Stimulated activated effector memory CD8-positive, alpha-beta T cell treated with anti-CD3 and anti-CD28 coated beads, Interleukin-12 subunit alpha, Interleukin-12 subunit beta, amount 100 ng/mL, for 72 hours (primary cell): ENCODE measurements around the gene COMT.

ENCODE experiments used
- ATAC-seq: fragments of 150-1000 bp; cut with Tn5 transposase; 2 replicates; pipeline ENCODE4 v1.10.0; 2021
- DNase-seq, 2 donors: peaks; one replicate each; pipeline ENCODE4 v3.0.0; 2021 to 2022; ENCODE audit warnings: low spot score in 2 of 2
- H3K27ac Mint-ChIP-seq: one replicate; pipeline ENCODE4 v1.8.0; 2022; ENCODE audit warnings: mild to moderate bottlenecking, mixed read lengths
- H3K36me3 Mint-ChIP-seq: one replicate; pipeline ENCODE4 v1.8.0; 2022; ENCODE audit warnings: mild to moderate bottlenecking, mixed read lengths
- H3K4me1 Mint-ChIP-seq: one replicate; pipeline ENCODE4 v1.8.0; 2022; ENCODE audit warnings: mixed read lengths
- H3K4me3 Mint-ChIP-seq: one replicate; pipeline ENCODE4 v1.8.0; 2022; ENCODE audit warnings: mild to moderate bottlenecking, mixed read lengths
- H3K9me3 Mint-ChIP-seq: one replicate; pipeline ENCODE4 v1.8.0; 2022; ENCODE audit warnings: mixed read lengths

Gene COMT

GRCh38 chr22:19975707-19976035 lies 34.1 kb downstream of the COMT start:
- Mint-ChIP-seq H3K9me3 (no peaks in the 10 kb centered on the region), H3K4me3 (no peak overlapping the region), H3K27ac (peak overlapping the region; percentile 82), H3K4me1 (peaks cover 23% of the 10 kb centered on the region), H3K36me3 (peaks cover 2% of the 10 kb centered on the region)
- no peak for ATAC-seq
- DNase-seq, result no peak

GRCh38 chr22:19976671-19977070 lies 35.1 kb downstream of the COMT start:
- Mint-ChIP-seq H3K27ac (peak overlapping the region; percentile 82), H3K9me3 (no peaks in the 10 kb centered on the region), H3K4me3 (no peak overlapping the region), H3K4me1 (peaks cover 18% of the 10 kb centered on the region), H3K36me3 (no peaks in the 10 kb centered on the region)
- ATAC-seq (no peak), DNase-seq (no peak)

GRCh38 chr22:19977296-19978243 lies 36.0 kb downstream of the COMT start:
- H3K4me1 Mint-ChIP-seq, result peaks cover 11% of the 10 kb centered on the region
- no peaks in the 10 kb centered on the region for H3K36me3 Mint-ChIP-seq
- H3K4me3 Mint-ChIP-seq, result no peak overlapping the region
- peak overlapping the region; percentile 82 for H3K27ac Mint-ChIP-seq
- no peaks in the 10 kb centered on the region for H3K9me3 Mint-ChIP-seq
- DNase-seq (no peak), ATAC-seq (no peak)

- ATAC-seq, result no peak
- no peak for DNase-seq
- no peak overlapping the region for H3K27ac Mint-ChIP-seq
- no peaks in the 10 kb centered on the region for H3K36me3 Mint-ChIP-seq
- peaks cover 11% of the 10 kb centered on the region for H3K4me1 Mint-ChIP-seq
- no peaks in the 10 kb centered on the region for H3K9me3 Mint-ChIP-seq
- H3K4me3 Mint-ChIP-seq, result no peak overlapping the region
Observed at GRCh38 chr22:19978748-19979147, 37.2 kb downstream of the COMT start.

DNA sequence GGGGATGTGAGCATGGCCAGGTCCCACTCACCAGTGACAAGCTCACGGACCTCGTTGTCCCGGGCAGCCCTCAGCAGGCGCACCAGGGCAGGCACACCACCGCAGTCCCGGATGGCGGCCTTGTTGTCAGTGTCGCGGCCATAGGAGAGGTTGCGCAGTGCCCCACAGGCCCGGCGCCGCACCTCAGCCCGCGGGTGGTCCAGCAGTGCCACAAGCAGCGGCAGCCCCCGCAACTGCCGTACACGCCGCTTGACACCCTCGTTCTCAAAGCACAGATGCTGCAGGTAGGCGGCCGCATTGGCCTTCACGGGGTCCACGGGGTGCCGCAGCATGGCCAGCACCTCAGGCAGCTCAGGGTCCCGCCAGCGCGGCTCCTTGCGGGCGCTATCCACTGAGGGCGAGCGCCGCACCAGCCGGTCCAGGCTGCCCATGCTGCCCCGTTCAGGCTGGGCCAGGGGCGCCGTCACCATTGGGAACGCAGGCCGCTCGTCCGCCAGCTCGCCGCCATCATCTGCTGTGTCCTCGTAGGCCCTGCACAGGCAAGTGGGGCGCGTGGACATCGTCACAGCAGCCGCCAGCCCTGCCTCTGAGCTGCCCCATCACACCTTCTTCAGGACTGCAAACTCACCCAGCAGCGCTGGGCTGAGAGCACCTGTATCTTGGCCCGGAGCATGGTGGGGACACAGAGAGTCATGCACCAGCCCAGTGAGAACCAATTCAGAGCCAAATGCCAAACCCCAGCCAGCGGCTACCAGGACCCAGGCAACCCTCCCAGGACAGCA lies 38.3 kb downstream of the COMT start:
- Mint-ChIP-seq H3K4me3 (no peak overlapping the region), H3K4me1 (peaks cover 7% of the 10 kb centered on the region), H3K9me3 (no peaks in the 10 kb centered on the region), H3K36me3 (no peaks in the 10 kb centered on the region), H3K27ac (no peak overlapping the region)
- no peak for ATAC-seq
- no peak for DNase-seq

GRCh38 chr22:19980766-19981165 lies 39.2 kb downstream of the COMT start:
- no peak overlapping the region for H3K4me3 Mint-ChIP-seq
- H3K9me3 Mint-ChIP-seq, result no peaks in the 10 kb centered on the region
- ATAC-seq (no peak), DNase-seq (no peak)
- no peak overlapping the region for H3K27ac Mint-ChIP-seq
- no peaks in the 10 kb centered on the region for H3K4me1 Mint-ChIP-seq
- H3K36me3 Mint-ChIP-seq, result no peaks in the 10 kb centered on the region

- no peak overlapping the region for H3K4me3 Mint-ChIP-seq
- ATAC-seq (no peak), DNase-seq (no peak)
- no peak overlapping the region for H3K27ac Mint-ChIP-seq
- no peaks in the 10 kb centered on the region for H3K36me3 Mint-ChIP-seq
- no peaks in the 10 kb centered on the region for H3K4me1 Mint-ChIP-seq
- no peaks in the 10 kb centered on the region for H3K9me3 Mint-ChIP-seq
Observed at GRCh38 chr22:19981171-19981960, 39.8 kb downstream of the COMT start.

DNA sequence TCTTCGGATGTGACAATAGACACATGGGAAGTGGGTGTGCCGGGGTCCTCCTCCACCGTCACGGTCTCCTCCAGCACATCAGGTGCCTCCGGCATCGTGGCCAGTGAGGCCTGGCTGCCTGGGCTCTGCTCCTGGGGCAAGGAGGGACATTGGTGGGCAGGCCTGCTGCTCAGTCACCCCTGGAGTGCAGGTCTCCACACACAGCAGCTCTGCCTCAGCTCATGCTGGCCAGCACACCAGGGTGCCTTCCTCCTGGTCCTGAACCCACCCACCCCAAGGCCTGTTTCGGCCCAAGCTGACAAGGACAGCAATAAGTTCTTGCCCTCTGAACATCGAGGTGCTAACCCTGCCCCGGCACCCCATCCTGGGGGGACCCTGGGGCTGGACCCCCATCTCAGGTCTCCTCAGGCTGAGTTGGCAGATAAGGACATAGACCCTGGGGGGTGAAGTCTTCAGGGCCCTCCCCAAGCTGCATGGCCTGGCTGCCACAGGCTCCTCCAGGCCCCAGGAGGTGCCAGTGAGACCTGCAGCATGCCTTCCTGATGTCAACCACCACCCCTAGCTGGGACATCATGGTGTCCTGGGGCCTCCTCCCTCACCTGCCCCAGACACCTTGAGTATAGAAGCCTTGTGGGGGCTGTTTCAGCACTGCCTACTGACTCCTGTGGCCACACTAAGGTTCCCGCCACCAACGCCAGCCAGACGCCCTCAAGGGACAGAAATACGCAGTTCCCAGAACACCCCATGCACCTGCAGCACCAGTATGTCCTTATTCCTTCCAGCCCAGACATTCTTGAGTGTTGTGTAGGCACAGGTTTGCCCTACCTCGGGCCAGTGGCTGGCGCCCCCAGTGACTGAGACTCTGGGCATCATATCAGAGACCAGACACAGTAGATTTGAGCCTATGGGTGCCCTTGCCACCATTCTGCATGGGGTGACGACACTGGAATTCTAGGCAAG lies 40.7 kb downstream of the COMT start:
- no peak for DNase-seq

GRCh38 chr22:19982991-19983578 lies 41.5 kb downstream of the COMT start:
- H3K27ac Mint-ChIP-seq, result no peak overlapping the region
- no peaks in the 10 kb centered on the region for H3K36me3 Mint-ChIP-seq
- no peaks in the 10 kb centered on the region for H3K4me1 Mint-ChIP-seq
- ATAC-seq, result no peak
- no peak overlapping the region for H3K4me3 Mint-ChIP-seq
- H3K9me3 Mint-ChIP-seq, result no peaks in the 10 kb centered on the region
- DNase-seq, result no peak

More for the DNA sequence above, 40.7 kb downstream of the COMT start:
- H3K9me3 Mint-ChIP-seq, result no peaks in the 10 kb centered on the region
- H3K4me1 Mint-ChIP-seq, result no peaks in the 10 kb centered on the region
- ATAC-seq, result no peak
- no peak overlapping the region for H3K4me3 Mint-ChIP-seq
- H3K27ac Mint-ChIP-seq, result no peak overlapping the region
- H3K36me3 Mint-ChIP-seq, result no peaks in the 10 kb centered on the region

GRCh38 chr22:19983741-19984140 lies 42.2 kb downstream of the COMT start:
- no peaks in the 10 kb centered on the region for H3K36me3 Mint-ChIP-seq
- ATAC-seq (no peak), DNase-seq (no peak)
- H3K9me3 Mint-ChIP-seq, result no peaks in the 10 kb centered on the region
- H3K4me1 Mint-ChIP-seq, result no peaks in the 10 kb centered on the region
- H3K4me3 Mint-ChIP-seq, result no peak overlapping the region
- no peak overlapping the region for H3K27ac Mint-ChIP-seq

GRCh38 chr22:19984201-19984753 lies 42.7 kb downstream of the COMT start:
- Mint-ChIP-seq H3K4me3 (no peak overlapping the region), H3K36me3 (no peaks in the 10 kb centered on the region), H3K4me1 (no peaks in the 10 kb centered on the region), H3K27ac (no peak overlapping the region), H3K9me3 (no peaks in the 10 kb centered on the region)
- ATAC-seq, result peak; percentile 51
- no peak for DNase-seq

DNA sequence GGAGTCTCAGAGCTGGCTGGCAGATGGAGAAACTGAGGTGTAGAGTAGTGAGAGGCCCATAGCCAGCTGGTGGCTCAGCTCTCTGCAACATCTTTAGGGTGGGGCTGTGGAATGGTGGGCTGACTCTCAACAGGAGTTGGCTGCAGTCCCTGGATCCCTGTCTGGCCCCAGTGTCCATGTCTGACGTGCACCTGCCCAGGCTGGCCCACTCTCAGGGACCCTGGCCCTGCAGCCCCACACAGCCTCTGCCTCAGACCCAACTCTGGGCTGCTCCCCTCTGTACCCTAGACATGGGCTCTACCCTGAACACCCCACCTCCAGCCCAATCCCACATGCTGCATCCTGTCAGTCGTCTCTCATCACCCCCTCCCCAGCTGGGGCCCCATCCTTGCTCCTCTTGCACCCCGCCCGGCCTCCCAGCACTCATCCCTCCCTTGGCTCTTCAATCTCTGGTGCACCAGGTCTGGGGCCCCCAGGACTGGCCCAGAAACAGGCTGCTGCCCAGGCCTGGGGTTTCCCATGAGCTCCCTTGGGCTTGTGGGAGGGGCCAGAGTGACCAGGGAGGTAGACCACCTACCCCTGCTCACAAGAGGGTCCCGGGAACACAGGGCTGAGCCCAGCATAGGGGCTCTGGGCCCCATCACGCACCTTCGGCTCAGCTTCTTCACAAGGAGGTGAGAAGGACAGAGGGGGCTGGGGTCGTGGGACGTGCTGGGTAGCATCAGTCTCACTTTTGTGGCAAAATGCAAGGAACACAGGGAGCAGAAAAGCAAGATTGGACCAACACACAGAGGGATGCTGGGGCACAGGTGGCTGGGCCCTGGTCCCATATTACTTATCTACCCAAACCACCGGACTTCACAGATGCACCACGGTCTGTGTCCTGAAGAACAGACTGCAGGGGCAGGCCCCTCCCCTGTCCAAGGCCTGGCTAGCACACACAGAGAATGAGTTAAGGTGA lies 43.6 kb downstream of the COMT start:
- no peak overlapping the region for H3K4me3 Mint-ChIP-seq
- H3K27ac Mint-ChIP-seq, result no peak overlapping the region
- no peaks in the 10 kb centered on the region for H3K4me1 Mint-ChIP-seq
- DNase-seq (no peak), ATAC-seq (no peak)
- H3K9me3 Mint-ChIP-seq, result no peaks in the 10 kb centered on the region
- H3K36me3 Mint-ChIP-seq, result no peaks in the 10 kb centered on the region

DNA sequence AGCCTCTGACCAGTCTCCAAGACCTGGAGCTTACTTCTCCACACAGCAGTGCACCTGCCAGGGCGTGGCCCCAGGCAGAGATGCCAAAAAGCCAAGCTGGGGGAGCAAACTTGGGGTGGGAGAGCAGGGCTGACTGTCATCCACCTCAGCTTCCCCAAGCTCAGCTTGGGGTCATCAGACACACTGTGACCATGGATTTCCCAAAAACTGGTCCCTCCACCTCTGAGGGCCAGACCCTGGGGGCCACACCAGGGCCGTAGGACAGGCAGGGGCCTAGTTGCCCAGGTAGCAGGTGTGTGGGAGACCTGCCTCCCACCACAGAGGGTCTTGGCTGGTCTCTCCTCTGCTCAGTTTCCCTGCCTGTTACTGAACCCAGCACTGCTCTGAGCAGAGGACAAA lies 44.4 kb downstream of the COMT start:
- Mint-ChIP-seq H3K9me3 (no peaks in the 10 kb centered on the region), H3K36me3 (no peaks in the 10 kb centered on the region), H3K4me3 (peak overlapping the region; percentile 32), H3K4me1 (no peaks in the 10 kb centered on the region), H3K27ac (no peak overlapping the region)
- ATAC-seq, result no peak
- DNase-seq, result no peak
